GM19468 (cell line): ENCODE data around the gene SELE.

ENCODE experiments used
- ATAC-seq: cut with Tn5 transposase; IDR thresholded peaks from one replicate; pipeline ENCODE4 v1.9.1; 2021; ENCODE audit warnings: mild to moderate bottlenecking, moderate library complexity, moderate number of reproducible peaks; ENCODE audit not compliant: unreplicated experiment; ENCODE audit errors: extremely low read depth

Gene SELE, protein sequence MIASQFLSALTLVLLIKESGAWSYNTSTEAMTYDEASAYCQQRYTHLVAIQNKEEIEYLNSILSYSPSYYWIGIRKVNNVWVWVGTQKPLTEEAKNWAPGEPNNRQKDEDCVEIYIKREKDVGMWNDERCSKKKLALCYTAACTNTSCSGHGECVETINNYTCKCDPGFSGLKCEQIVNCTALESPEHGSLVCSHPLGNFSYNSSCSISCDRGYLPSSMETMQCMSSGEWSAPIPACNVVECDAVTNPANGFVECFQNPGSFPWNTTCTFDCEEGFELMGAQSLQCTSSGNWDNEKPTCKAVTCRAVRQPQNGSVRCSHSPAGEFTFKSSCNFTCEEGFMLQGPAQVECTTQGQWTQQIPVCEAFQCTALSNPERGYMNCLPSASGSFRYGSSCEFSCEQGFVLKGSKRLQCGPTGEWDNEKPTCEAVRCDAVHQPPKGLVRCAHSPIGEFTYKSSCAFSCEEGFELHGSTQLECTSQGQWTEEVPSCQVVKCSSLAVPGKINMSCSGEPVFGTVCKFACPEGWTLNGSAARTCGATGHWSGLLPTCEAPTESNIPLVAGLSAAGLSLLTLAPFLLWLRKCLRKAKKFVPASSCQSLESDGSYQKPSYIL

DNA sequence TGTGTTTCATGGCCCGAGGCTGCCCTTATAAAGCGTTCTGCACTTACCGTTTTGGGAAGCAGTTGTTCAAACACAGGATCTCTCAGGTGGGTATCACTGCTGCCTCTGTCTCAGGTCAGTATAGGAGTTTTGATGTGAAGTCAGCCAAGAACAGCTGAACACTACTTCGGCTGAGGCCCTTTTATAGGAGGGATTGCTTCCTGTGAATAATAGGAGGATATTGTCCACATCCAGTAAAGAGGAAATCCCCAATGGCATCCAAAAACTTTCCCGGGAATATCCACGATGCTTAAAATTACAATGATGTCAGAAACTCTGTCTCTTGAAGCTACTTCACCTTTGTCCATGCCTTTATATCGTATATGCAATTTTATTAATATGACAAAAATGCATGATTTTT, at the start of gene SELE:
SELE (minus strand) TSS at position 156 of the 400 bp plus-strand sequence. CDS start 467 bp downstream, outside the sequence.
- no peak for ATAC-seq

DNA sequence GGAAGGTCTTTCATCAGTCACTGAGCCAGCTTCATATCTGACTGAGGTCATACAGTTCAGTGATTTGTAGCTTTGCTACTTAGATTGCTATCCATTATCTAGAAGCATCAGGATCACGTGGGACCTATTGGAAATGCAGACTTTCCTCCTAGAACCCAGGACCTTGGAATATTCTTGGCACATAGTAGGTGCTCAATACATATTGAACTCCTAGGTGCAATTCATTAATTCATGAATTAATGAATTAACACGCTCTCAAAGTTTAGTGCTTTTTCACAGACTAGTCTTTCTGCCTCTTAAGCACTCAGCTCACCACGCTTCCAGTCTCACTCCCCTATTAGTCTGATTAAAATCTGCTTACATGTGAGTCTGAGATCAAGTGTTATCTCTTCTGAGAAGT, 48.7 kb upstream of the SELE start:
- ATAC-seq, result no peak

DNA sequence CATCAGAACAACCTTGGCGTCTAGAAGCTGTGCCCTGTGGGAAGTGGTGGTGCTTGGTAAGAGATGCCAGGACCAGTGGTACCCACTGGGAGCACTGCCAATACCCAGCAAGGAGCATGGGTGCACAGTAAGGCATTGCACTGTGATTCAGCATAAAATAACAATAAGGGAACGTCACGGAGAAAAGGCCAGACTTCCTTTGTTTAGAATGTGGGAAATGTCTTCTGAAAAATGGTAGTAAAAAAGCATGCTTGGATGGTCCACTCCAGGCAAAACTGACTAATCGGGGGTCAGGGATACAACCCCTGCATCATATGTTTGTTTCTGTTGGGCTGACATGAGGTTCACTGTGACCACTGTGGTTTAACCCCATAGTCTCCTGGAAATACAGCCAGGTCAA, 46.1 kb upstream of the SELE start:
- no peak for ATAC-seq

DNA sequence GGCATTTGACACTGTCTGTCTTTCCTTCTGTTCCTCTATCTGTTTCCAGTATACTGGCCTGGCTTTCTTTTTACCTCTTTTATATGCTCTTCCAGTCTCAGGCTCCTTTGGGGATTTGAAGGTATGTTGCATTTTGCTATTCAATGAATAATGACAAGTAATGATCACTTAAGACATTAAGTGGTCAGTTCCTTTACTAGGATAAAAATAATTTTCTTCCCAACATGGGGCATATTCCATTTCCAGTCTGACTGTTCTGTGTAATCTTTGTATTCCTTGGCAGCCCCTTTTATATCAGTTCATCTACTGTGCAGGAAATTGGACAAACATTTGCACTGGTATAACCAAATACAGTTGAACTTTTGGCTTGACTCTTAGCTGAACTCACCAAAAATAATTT, 45.3 kb upstream of the SELE start:
- no peak for ATAC-seq

DNA sequence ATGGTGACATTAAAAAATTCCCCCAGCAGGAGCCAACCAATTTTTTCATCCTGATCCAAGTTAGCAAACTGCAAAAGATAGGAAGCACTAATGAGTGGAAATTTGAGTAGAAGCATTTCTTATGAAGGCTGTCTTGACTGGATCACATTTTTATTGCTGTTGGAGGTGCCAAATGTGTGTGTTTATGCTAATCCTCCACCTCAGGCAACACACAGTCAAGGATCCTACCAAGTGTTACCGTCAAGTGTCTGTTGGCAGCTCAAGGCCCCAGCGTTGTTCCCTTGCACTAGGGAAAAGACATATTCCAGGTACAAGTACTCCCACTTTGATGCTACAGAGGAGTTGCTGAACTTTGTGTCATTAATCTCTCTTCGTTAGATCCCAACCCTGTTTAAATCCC, 42.6 kb upstream of the SELE start:
- ATAC-seq, result no peak

DNA sequence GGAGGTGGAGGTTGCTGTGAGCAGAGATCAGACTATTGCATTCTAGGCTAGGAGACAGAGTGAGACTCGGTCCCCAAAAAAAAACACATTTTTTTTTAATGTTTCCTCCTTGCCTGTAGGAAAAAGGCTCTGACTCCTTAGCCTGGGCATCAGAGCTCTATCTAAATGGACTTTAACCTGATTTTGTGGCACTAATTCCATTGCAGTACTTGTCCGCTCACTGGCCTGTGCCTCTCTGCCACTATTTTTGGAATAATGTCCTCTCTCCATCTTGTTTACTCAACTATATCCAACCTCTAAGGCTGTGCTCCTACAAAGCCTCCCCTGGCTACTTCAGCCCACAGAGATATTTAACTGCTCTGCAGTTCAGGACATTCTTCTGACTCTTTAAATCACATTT, 34.3 kb upstream of the SELE start:
- ATAC-seq, result no peak

DNA sequence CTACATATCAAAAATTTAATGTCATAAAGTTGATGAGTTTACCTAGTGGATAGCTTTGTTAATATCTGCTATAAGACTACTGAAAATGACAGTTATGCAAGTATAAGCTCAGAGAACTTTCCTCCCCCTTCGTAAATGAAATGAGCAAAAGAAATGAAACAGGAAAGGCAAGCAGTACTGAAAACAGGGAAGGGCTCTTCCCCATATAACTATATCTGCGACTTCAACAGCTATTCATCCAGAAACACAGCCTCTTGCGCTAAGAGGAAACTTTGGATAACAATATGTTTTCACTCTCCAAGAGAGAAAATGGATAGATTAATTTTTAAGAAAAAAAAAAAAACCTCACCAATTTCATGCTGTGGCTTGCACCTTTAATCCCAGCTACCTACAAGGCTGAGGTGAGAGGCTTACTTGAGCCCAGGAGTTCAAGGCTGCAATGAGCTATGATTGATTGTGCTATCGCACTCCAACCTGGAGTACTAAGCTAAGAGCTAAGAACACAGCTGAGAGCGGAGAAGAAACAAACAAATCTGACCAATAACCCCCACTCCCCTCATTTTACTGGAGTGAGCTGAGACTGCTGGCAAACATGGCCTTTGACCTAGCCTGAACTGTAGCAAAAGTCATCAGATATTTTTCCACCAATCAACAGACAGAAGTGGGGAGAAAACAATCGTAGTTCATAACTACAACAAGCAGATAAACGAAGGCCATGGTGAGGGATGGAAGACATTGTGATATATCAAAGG, 31.9 kb upstream of the SELE start:
- ATAC-seq, result no peak

DNA sequence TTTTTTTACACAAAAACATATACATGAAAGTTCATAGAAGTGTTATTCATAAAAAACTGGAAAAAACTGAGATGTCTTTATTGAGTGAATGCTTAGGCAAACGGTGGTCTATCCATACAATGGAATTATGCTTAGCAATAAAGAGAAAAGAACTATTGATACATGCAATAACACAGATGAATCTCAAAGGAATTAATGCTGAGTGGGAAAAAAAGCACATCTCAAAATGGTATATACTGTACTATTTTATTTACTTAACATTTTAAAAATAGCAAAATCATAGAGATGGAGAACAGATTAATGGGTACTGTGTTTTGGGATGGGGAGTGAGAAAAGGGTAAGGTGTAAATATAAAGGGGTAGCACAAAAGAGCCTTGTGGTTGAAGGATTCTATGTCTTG, 31.0 kb upstream of the SELE start:
- ATAC-seq, result no peak

DNA sequence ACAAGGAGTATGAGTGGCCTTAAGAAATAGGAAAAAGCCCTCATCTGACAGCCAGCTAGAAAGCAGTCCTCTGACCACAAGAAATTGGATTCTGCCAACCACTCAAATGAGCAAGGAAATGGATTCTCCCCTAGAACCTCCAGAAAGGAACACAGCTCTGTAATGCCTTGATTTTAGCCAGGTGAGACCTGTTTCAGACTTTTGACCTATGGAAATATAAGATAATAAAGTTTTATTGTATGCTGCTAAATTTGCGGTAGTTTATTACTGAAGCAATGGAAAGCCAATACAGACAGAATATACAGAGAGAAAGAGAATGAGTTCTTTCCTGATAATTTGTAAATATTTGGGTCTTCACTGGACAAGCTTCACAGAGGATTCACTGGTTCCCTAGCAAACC, 28.8 kb upstream of the SELE start:
- no peak for ATAC-seq

DNA sequence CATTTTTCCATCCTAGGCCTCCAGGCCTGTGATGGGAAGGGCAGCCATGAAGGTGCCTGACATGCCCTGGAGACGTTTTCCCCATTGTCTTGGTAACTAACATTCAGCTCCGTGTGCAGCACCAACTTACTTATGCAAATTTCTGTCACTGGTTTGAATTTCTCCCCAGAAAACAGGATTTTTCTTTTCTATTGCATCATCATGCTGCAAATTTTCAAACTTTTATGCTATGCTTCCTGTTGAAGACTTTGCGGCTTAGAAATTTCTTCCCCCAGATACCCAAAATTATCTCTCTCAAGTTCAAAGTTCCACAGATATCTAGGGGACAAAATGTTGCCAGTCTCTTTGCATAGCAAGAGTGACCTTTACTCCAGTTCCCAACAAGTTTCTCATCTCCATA, 25.2 kb upstream of the SELE start:
- ATAC-seq, result no peak

DNA sequence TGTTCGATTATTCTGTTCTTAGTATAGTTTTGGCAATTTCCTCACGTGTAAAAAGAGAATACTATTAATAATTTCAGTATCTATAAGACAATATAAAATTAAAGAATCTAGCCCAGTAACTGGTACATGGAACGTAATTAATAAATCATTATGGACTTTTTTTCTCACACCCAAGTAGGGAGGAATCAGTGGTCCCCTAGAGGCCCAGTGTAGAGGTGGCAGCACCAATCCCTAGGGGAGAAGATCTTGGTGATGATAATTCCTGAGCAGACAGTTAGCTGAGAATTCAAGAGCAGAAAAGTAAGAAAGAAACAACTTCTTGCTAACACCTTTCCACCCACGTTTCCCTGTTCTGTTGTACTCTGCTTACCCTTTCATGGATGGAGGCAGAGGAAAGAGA, 19.7 kb upstream of the SELE start:
- no peak for ATAC-seq

DNA sequence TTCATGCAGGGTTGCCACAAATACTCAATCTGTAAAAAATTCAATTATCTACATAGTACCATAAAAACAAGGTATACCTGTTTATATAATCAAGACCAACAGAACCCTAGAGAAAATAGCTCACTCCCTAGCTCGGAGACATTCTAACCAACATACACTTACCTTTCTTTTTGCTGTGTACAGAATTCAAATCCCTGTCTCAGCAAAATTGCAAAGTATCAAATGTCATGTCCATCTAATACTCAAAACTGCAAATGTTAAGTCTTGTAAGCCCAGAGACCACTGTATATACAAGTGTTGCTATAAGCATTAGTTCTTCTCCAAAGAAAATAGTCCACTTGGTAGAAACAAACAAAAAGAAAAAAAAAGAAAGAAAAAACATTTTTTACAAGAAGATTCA, 16.2 kb upstream of the SELE start:
- ATAC-seq, result no peak

DNA sequence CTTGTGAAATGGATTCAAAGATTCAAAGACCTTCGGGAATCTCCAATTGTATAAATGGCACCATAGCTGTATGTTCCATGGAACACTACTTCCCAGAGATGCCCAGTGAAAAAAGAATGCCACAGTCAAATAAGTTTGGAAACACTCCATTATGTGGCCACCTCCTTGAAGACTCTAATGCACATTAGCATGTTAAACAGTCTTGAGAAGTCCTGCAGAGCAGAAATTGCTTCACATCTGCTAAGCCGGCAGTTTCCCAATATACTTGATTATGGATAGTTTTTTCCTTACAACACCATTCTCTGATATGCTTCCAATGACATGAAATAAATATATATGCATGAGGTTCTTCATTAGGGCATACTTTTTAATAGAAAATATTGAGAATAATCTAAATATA, 12.7 kb upstream of the SELE start:
- ATAC-seq, result no peak

DNA sequence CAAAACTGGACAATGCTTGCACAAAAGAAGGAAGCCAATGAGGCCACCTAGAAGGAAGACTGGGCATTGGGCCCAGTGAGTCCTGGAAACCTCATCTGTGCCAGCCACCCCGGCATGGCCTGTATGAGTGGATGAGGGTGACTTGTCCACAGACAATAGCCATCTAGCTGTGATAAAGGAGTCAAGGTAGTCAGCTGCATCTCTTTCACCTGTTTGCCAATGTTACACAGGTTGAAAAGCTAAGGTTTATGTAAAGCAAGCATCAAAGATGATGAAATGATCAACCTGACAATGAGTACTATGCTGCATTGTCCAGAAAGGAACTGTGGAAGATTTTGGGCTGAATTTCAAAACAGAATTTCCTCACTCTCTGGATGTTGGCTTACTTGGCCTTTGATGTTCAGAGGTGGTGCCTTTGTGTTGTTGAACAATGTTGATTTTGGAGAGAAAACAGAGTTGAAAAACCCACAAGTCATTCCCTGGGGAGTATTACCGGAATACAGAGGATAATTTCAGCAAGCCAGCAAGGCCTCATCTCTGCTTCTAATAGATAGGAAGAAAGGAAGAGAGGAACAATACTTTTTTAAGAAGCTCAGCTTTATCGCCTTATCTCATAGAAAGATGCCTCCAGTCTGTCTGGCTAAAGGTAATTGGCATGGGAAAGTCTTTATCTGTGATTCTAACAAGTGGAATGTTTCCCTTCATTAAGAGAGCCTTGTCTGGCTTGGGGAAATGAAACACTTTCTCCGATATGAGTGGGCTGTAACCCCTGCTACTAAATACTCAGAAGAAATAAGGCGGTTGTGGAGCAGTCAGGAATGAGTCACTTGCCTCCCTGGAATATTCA, 11.4 kb upstream of the SELE start:
- no peak for ATAC-seq

DNA sequence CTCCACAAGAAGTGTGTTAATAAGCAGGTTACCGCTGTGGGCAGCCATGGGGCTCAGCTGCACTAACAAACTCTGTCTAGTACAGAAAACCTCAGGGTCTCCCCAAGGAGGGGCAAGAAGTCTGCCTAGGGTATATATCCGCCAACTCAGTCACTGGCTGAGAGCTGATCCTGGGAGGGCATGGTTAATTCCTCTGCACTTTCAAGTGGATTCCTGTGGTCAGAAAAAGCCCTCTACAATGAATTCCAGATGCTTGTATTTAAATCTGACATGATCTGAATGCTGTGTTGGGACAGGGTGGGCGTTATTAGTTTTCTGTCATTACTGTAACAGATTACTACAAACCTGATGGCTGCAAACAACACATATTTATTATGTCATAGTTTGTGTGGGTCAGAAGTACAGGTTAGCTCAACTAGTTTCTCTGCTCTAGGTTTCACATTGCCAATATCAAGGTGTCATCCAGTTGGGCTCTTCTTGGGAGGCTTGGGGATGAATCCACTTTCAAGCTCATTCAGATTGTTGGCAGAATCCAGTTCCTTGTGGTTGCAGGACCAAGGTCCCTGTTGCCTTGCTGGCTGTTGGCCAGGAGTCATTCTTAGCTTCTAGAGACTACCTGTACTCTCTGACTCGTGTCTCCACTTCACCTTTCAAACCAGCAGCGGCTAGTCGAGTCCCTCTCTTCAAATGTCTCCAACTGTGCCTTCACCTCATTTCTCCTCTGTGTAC, 8.0 kb upstream of the SELE start:
- no peak for ATAC-seq

DNA sequence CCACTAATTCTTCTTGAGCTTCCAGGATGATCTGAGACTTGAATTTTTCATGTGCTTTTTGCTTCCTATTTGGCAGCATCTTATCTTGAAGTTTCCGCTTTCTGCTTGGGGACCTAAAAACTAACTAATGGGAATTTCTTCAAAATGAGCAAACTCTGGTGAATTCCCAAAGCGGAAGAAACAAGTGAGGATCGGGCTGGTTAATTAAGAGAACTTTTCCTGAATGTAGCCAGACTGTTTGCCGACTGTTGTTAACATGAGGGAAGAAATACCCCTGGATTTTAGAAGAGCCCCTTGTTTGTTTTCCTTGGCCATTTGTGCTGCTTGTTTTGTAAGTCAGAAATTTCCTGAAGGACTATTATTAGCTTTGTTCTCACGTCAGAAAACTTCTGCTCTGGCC, 6.1 kb upstream of the SELE start:
- ATAC-seq, result no peak

DNA sequence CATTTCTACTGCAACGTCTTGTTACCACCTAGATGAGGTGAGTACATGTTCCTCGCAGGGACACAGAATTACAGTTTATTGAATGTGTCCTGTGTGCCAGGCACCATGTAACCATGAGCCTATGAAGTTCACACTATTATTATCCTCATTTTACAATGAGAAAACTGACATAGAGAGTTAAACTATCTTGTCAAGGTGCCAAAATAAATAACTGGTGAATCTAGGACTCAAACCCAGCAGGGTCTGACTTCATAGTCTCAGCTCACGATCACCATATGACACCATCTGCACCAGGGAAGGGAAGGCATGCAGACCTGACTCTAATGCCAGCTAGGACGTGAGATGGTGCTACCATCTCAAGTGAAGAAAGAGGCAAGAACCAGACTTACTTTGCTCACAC, 2.4 kb downstream of the SELE start:
- ATAC-seq, result no peak

DNA sequence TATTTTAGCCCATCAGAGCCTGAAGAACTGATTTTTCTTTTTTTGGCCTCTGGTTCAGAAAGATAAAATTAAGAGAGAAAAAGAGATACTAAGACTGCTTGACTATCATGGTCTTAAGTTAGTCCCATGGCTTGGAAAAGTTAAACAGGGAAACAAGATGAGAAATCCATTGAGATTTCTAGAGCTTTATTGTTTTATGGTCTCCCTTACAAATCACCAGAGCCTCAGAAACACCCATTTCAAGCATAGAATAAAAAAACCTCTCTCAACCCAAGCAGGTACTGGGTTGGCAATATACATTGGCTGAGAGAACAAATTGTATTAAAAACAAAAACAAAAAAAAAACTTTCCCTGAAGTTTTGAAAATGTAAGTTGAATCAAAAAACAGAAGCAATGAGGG, 3.9 kb downstream of the SELE start:
- no peak for ATAC-seq

DNA sequence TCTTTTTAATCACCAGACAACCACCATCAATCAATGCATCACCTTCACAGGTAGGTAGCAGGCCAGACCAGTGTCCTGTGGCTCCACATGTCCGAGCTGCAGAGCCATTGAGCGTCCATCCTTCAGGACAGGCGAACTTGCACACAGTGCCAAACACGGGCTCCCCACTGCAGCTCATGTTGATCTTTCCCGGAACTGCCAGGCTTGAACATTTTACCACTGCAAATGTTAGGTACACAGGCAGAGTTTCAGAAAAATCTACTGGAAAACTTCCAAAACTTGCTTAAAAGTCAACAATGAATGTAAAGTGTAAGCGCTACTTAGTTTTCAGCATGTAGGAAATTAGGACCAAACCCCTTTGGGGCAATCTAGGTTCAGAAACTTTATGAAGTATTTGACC, 6.6 kb downstream of the SELE start:
- no peak for ATAC-seq

DNA sequence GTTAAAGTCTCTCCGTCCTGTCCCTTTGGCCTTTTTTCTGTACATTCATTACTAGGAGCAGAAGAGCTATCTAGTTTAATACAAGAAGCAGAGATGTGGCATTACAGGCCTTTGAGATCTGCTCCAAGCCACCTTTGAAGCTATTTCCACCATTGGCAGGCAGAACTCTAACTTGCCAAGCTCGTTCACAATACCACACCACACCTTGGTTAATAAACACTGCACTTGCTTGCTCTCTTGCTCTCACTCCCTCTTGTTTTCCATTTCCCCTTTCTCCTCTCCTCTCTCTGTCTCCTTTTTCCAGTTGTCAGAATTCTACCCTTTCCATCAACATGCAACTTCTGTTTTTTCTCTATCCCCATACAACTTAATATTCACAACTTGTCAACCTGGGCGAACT, 7.0 kb downstream of the SELE start:
- no peak for ATAC-seq
